Stimulated activated CD4-positive, alpha-beta T cell treated with anti-CD3 and anti-CD28 coated beads, TNF-alpha, amount 100 ng/mL, for 4 hours (primary cell): Measurements from ENCODE around the gene GSG1L.

ENCODE experiments used
- DNase-seq, 3 experiments: peaks; one replicate each; pipeline ENCODE4 v3.0.0-alpha.2; 2020; ENCODE audit warnings: low read depth in 3 of 3

The GSG1L gene

DNA sequence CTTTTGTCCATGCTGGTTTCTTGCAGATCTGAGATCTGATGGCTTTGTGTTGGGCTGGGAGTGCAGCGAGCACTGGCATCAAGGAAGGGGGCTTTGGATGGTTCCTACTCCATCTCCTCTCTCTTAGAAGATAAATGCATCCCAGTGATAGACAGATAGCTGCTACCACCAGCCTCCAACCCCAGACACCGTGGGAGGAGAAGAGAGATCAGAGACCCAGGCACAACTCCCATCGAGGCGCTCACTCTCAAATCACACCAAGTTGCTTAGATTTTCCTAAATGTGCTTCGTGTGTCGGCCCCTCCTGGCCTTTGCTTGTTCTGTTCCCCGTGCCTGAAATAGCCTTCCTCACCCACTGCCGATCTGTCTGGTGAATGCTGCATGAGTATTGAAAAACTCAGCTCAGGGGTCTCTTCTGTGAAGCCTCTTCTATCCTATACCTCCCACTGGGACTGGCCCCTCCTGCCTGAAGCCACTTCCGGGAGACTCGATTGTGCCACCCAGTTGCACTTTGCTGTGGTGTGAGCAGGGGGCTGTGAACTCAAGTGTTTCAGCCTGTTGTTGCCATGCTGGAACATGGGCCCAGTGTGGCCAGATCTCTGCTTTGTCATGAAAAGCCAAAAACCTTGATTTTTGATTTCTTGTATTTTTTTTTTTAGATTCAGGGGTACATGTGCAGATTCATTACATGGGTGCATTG lies 242.7 kb downstream of the GSG1L start:
- no peak for DNase-seq

DNA sequence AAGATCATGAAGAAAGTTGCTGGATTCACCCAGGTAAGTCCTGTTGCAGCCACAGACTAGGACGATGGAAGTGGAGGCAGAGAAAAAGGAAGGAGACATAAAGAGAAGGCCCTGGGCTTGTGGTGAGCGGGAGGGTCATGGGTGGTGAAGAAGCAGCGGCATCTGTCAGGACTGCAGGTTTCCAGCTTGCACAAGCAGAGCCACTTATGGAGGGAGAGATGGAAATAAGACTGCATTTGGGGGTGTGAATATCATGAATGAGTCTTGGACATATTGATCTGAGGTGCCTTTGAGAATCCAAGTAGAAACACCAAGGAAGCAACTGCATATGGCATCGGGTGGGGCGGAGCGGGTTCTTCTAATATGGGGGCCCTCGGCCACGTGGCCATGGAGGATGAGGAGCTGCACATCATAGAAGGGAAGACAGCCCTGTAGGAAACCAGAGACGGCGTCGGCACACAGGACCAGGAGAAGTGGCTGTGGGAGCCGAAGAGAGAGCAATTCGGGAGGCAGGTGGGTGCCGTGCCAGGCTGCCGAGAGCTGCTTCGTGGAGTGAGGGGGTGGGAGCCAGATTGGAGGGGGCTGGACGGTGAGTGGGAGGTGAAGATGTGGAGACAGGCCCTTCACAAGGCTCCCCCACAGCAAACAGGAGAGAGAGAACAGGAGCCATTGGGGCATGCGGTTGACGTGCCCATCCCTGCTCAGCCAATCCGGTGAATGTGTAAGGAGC lies 243.5 kb downstream of the GSG1L start:
- no peak for DNase-seq

DNA sequence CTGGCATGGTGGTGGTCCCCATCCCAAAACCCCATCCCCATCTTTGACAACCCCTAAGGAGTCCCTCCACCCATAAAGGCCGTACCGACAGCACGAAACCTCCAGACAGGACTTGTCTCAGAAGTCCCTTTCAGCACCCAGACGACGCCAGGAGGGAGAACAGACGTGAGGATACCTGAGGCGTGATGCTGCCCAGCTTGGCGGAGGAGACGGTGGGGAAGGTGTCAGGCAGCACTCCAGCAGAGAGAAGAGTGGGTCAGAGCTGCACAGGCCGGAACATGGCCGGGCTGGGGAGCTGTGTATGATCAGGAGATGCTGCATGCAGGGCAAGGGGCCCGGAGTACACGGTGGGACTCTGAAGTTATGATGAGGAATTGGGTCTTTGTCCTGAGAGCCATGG lies 244.2 kb downstream of the GSG1L start:
- DNase-seq, result no peak

DNA sequence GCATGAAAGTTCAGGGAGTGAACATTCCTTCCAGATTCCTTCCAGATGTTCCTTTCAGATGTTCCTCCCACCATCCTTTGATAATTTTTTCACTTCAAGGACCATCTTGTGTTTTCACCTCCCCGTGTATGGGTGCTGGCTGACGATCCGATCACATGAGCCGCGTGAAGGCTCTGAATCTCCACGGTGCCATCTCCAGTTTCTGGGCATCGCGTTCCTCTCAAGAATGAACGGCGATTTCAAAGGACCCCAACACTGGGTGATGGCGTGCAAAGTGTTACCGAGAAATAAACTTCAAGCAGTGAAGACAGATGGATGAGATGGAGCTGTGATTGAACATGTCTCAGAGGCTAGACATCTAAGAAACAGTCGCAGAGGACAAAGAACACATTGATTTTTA lies 245.3 kb downstream of the GSG1L start:
- no peak for DNase-seq

DNA sequence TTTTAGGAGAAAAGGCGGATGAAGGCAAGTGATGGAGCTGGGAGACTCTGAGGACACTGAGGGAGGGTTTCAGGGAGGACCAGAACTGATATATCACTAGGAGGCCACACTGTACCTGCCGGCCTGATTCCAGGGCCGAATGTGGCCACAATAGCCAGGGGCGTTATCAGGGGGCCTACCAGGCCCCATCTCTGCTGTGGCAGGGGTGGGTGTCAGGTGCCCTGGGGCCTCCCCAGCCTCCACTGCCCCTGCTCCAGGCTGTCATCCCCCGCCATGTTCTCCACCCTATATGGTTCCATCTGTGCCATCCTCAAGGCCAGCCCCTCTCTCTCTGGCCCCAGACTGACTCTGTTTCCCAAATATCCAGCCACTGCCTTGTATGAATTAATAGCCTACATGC lies 246.5 kb downstream of the GSG1L start:
- no peak for DNase-seq

DNA sequence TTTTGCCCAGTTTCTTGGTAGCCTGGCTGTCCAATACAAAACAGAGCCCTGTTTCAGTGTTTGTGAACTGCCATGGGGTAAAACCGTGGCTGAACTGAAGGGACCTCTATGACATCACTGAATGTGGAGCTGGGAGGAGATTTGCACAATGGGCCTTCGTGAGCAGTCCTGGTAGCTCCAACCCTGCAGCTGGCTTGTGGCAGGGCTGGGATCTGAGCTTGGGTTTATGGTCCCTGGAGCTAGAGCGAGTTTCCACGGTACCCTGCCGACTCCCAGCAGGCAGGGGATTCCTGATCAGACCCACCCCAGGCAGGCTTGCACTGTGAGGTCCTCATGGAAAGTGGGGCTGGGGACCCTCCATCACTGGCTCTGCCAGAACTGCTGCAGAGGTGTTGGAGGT lies 247.0 kb downstream of the GSG1L start:
- DNase-seq, result no peak

GRCh38 chr16:27813591-27813990 lies 249.9 kb downstream of the GSG1L start:
- no peak for DNase-seq

DNA sequence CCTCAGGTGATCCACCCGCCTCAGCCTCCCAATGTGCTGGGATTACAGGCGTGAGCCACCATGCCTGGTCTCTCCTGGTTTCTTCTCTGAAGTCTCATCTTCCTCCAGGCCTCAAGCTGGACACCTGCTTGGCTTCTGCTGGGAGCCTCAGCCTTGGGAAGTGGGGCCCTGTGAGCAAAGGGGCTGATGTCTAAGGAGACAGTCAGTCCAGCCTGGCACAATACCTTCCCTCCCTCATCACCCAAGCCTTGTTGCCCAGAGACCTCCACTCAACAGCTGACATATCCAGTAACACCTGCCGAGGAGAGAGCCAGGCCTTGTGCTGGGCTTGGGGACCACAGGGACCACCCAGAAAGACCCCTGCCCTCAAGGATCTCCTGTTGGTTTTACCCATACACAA lies 251.6 kb downstream of the GSG1L start:
- DNase-seq, result no peak

GRCh38 chr16:27806986-27807385 lies 256.5 kb downstream of the GSG1L start:
- DNase-seq, result no peak

DNA sequence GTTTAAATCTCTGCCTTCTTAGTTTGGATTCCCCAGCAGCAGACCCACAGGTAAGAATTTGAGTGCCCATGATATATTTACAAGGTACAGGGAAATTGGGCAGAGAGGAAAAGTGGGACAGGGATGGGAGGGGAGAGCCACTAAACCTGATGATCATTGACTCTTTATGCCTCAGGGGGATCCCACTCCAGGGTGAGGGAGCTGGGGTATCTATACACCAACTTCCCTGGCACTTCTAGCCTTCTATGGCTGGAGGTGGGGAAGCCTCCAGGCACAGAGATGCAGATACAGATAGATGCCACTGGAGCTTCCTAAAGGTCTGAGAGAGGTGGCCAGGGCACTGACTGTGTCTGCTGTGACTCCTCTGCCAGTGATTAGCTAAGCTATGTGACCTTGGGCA lies 257.1 kb downstream of the GSG1L start:
- no peak for DNase-seq

GRCh38 chr16:27805828-27806351 lies 257.6 kb downstream of the GSG1L start:
- DNase-seq, result no peak

DNA sequence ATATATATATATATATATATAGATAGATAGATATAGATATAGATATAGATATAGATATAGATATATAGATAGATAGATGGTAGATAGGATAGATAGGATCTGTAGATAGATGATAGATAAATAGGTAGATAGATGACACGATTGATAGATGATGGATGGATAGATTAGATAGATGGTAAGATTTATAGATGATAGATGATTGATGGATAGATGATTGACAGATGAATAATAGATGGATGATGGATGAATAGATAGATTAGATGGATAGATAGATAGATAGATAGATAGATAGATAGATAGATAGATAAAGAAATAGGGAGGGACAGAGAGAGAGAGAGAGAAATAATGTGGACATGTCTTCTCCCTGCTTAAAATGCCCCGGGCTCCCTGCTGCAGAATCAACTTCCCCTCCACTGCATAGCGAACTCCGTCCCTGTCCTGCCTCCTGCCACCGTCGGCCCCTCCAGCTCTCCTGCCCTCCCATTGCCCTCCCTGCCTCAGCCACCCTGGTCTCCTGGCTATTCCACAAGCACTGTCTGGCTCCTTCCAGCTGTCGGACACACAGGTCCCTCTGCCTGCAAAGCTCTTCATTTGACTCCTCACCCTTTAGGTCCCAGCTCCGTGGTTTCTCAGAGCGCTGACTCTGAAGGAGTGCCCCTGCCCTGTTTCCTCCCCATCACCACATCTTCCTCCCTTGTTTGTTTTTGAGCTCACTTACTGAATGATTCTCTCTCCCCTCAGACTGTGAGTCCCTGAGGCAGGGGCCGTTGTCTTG lies 259.6 kb downstream of the GSG1L start:
- no peak for DNase-seq

GRCh38 chr16:27802664-27803439 lies 260.7 kb downstream of the GSG1L start:
- DNase-seq, result no peak

GRCh38 chr16:27801289-27801945 lies 262.1 kb downstream of the GSG1L start:
- no peak for DNase-seq

- no peak for DNase-seq
These were observed 262.7 kb downstream of the GSG1L start for GRCh38 chr16:27800817-27801216.

- DNase-seq, result no peak
These were observed 263.6 kb downstream of the GSG1L start for GRCh38 chr16:27799896-27800295.

GRCh38 chr16:27798241-27798640 lies 265.3 kb downstream of the GSG1L start:
- DNase-seq, result no peak

DNA sequence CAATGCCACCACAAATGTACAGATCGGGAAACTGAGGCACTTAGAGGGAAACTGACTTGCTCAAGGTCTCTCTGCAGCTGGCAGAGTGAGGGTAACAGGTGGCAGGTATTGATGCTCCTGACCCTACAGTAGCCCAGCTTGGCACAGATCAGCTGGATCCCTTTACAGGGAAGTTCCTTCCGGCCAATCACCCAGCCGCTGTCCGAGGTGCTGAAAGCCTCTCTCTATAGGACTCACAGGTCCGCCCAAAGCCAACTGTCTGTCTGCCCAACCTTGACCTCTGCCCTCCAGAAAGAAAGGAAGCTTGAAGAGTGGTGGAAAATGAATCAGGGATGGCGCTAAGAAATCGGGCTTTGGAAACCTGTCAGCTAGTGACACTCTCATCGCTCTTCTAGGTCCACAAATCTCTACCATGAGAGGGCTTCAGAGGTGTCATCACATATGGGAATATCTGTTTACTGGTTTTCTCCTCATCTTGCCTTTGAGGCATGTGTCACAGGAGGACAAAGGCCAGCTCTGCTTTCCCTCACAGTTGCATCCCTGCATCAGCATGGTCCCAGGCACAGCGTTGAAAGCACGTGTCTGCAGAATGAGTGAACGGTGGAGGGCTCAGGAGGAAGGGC lies 267.4 kb downstream of the GSG1L start:
- DNase-seq, result no peak

DNA sequence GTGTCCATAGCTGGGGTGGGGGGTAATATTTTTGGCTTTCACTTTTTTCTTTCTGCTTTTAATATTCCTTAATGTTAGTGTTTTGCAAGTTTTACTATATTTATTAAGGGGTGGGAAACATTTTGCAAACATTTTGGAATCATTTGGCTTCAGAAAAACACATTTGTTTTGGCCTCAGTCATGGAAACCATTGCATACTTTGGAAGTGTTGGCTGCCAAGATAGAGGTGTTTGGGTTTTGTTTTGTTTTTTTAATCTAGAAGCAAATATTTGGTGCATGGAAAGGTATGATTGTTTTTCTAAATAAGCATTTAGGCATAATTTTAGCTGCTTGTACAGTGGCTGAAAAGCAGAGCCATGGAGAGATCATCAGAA lies 270.3 kb downstream of the GSG1L start:
- no peak for DNase-seq

DNA sequence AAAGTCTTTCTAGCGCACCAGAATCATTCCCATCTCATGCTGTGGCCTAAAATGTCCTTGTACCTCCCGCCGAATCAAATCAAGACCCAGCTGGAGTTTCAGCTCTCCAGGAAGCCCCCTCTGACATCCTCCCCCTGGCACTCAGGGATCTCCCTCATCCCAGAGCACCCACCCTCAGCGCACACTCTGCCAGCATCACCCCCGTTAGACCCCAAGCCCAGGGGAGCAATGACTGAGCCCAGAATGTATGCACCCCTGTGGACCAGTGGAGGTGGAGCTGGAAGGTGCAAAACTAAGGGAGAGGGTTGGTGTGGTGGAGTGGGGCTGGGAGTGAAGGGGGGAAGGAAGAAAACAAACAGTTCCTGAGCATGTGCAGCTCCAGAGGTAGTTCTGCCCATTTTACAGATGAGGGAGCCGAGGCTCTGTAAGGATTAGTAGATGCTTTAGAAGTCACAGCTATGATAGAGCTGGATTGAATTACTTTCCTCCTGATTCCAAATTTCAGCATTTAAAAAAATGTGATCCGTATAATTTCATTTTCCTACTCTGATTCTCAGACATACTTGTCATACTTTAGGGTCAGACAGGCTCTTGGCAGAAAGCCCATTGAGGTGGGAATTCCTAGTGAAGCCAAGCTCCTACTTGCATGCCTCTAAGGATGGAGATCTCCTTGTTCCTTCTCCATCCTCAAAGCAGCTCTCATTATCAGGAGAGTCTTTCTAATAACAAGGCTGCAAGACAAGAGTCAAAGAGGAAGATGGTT lies 270.8 kb downstream of the GSG1L start:
- DNase-seq, result no peak
